HG03066 (cell line): ENCODE data around the gene FDX2.

Source experiments
- ATAC-seq: cut with Tn5 transposase; IDR thresholded peaks from one replicate; pipeline ENCODE4 v1.9.1; 2021; ENCODE audit warnings: low read depth; ENCODE audit not compliant: unreplicated experiment

FDX2 gene

DNA sequence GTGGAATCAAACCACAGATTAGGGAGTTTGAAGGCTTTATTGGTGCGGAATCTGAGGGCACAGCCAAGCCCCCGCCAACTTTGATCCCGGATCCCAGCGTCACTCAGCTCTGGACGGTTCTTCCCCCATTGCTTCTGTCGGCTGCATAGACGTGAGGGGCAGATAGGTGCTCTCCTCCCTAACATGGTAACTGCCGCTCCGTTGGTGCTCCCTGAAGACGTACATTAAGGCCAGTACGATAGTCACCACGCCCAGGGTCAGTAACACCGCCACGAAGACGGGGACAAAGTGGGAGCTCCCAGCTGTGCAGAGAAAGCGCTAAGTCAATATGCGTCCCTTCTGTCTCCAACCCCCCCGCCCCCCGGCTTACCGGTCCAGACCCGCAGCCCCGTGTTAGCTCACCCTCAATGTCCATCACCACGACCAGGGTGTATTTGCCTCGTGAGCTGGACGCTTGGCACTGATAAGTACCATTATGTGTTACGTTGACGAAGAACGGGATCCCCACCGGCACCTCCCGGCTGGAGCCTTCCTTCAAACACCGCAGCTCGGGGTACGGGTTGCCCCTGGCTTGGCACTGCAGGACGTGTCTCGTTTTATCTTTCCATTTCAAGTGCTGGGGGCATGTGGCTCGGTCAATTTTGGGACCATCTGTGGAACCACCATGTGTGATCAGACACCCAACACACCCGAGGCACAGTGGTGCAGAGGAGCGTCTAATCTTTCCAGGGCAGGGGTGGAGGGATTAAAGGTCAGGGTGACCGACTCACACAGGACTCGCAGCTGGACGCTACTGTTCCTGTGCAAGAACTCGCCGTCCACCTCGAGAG lies 18.2 kb upstream of the FDX2 start:
- peak; percentile 9 for ATAC-seq

DNA sequence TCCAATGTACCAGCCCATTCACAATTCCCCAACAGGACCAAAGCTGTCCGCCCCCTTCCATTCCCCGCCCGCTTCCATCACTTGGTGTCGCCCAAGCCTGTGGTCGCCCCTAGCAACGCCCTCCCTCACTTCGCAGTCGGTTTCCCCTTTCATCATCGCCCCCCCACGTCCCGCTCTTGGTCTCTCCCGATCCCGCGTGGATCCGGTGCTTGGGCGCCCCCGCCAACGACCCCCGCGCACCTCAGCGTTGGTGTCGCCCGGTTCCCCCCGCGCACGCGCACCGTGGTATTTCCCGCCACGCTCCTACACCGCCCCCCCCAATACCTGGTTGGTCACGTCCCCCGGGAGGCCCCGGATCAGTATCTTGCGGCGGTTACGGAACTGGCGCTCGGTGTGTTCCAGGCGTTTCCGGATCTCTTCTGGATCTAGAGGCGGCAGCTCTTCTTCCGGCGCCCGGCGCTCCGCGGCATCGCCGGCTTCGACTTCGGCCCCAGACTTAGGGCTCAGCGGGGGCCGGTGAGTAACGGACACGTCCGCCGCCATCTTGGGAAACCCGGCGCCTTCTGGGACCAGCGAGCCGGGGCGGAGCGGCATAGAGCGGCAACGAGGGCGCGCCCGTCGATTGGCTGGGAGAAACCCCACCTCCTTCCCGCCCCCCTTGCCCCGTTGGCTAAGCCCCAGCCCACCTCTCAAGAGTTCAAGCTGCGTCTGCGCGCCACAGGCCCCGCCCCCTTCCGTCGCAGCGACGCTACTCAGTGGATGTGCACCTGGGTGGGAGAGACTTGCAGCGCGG lies 17.3 kb upstream of the FDX2 start, which contains the start of gene RAVER1:
Gene RAVER1, minus strand, starts transcription at position 565 of the 793 bp plus-strand sequence. Its CDS starts 22 bp downstream, at position 543.
- peak; percentile 85 for ATAC-seq

DNA sequence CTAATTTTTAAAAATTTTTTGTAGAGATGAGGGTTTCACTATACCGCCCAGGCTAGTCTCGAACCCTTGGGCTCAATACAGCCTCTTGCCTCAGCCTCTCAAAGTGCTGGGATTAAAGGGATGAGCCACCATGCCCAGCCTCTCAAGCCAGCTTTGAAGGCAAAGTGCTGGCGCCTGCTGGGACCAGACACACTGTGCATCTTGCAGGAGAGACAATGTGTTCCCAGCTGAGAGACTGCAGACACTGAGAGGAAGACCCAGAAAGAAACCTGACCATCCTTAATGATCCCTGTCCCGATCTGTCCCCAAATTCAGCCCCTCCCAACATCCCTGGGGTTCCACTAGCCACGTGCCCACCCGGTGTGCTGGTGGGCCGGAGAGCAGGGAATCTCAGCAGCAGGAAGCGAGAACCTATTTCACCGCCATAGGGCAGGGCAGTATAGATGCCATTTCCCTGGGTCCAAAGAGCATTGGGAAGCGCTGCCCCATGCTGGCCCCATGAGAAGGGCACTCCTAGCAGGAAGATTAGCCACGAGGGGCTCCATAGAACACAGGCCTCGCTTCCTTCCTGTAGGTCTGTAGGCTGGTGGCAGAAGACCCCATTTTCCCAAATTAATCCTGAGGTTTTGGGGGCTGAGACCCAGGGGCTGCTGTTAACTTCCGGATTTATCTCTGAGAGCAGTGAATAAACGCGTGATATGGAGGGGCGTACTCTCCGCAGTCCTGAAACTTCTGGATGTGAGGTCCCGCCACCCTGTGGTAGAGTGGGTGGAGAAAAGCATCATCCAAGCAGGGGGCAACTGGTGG lies 16.5 kb upstream of the FDX2 start:
- no peak for ATAC-seq

DNA sequence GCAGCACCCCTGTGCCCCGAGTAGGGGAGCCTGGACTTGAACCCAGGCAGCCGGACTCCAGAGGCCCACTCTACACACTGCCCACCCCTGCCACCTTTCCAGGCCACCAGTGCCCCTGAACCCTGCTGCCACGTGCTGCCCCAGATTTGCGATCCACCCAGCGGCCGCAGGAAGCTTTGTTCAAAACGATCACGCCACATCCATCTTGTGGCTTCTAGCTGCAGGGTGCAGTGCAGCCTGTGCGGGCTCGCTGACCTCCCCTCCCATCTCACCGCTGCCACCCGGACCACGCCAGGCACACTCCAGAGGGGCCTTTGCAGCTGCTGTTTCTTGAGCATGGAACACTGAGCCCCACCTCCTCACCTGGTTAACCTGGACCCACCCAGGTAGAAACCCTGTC lies 13.7 kb upstream of the FDX2 start:
- ATAC-seq = no peak

DNA sequence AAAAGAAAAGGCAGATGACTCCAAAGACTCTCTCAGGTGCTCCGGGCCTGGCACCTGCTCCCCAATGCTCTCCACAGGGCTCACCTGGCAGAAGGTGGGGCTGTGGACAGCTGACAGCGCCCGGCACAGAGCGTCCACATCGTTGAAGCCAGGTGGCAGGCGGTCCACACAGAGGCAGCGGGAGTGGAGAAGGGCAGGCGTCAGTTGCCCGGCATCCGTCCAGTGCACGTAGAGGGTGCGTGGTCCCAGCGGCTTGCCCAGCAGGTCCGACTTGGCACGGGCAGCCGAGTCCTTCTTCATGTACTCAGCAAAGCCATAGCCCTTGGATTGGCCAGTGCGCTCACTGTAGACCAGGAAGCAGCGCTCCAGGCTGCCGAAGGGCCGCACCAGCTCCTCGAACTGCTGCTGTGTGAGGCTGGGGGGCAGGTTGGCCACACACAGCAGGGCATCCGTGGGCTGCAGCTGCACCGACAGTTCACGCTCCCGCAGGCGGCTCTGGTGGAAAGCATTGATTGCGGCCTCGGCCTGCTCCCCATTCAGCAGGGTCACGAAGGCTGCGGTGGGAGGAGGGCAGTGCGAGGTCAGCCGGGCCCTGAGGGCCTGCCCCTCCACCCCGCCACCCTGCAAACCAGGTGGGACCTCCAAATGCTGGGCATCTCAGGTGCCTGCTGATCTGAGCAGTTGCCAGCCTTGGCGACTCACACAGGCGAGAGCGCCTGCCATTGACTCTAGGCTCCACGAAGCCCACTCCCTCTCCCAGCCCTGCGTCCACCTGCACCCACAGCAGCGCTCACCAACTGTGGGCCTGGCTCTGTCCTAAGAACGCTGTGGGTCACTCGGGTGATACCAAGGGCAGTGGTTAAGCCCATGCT lies 13.0 kb upstream of the FDX2 start:
- no peak for ATAC-seq

DNA sequence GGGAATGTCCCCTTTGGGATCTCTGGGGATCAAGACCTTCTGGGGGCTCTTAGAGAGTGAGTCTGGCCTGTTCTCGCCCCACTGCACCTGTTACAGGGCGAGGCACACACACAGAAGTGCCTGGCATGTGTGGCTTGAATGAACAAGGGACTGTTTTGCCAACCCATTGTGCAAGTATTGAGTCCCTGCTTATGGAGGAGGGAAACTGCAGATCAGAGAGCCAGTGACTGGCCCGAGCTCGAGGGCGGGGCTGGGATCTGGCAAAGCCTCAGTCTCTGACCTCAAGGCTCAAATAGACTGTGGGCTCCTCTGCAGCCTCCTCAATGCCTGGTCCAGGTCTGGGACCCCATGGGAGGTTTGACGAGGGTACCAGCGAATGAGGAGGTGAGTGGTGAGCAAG lies 12.0 kb upstream of the FDX2 start:
- no peak for ATAC-seq

DNA sequence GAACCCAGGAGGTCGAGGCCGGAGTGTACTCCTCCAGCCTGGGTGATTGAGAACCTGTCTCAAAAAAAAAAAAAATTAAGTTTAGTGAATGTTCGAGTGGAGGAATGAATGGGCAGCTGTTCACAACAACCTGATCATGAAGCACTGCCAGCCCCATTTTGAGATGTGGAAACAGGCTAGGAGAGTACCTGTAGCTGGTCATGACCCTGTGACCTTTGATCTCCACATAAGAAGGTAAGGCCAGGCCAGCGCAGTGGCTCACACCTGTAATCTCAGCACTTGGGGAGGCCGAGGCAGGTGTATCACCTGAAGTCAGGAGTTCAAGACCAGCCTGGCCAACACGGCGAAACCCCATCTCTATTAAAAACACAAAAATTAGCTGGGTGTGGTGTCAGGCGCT lies 9.9 kb upstream of the FDX2 start:
- no peak for ATAC-seq

DNA sequence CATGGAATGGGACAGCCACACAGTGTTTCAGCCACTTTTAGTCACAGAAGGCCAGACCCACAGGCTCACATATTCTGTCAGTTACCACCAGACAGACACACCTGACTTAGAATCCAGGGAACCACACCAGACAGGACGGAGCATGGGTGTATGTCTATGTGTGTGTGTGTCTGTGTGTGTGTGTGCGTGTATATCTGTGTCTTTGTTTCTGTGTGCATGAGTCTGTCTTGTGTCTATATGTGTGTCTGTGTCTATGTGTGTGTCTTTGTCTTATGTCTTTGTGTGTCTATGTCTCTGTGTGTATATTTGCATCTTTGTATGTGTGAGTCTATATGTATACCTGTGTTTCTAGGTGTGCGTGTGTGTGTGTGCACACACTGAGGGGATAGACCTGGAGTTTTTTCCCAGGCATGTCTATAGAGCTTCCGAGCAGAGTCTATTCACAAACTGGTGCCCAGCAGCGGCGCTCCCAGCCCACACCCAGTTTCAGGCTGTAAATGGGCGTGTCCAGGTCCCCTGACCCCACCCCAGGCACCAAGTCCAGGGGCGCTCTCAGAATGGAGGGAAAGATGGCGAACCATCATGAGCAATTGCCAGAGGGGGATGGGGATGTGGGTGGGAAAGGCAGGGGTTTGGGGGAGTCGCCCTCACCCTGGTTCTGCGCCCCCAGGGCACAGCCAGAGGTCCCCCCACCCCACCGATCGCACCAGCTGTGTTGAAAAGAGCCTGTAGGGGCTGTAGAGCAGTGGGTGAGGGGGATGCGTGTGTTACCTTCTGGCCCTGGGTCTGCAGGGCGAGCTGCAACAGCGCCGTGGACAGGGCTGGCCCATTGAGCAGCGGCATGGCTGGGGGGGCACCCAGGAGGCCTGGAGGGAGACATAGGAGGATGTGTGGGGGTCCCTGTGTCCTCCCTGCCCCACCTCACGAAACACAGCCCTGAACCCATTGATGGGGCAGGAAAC lies 6.3 kb upstream of the FDX2 start:
- no peak for ATAC-seq

DNA sequence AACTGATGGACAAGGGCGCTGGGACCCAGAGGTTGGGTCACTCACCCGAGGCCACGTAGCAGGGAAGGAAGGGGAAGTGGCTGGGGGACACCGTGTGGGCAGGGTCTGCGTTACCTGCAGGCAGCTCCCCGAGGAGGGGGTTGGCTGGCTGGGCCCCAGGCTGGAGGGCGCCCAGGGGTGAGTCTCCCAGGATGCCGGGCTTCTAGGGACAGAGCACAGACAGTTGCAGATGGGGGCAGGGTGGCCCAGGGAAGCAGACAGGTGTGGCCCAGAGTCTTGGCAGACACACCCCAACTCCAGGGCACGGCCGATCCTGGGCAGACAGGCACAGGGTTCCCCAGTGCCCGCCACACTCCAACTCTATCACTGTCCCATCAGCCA lies 5.6 kb upstream of the FDX2 start:
- no peak for ATAC-seq

DNA sequence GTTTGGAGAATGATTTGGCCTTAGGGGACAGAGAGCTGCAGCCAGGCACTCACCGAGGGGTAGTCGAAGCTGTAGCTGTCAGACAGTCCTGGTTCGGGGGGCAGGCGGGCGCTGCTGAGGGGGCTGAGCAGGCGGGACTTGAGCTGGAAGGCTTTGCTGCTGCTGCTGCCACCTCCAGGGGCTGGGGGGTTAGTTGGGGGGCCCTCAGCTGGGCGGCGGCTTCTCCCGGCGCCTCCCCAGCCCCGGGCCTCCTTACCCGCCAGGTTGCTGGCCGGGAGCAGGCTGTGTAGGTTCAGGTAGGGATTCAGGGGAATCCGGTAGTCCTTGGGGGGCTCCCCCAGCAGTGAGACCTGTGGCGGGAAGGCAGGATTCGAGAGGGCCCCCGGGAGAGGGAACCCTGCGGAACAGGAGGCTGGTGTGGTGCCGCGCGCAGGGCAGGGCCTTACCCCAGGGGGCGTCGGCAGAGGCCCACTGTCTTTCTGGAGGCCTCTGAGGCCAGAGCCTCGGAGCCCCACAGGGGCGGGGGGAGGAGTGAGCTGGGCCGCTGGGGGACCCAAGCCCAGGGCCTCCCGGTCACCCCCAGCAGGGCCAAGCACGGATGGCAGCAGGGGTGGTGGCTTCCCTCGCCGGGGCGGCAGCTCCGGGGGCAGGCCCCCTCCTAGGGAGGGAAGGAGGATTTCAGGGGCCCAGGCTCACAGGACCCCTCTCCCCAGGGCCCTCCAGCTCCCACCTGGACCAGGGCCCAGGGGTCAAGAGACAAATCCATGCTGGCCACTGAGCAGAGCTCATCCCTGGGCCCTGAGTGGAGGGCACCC lies 5.0 kb upstream of the FDX2 start:
- no peak for ATAC-seq

DNA sequence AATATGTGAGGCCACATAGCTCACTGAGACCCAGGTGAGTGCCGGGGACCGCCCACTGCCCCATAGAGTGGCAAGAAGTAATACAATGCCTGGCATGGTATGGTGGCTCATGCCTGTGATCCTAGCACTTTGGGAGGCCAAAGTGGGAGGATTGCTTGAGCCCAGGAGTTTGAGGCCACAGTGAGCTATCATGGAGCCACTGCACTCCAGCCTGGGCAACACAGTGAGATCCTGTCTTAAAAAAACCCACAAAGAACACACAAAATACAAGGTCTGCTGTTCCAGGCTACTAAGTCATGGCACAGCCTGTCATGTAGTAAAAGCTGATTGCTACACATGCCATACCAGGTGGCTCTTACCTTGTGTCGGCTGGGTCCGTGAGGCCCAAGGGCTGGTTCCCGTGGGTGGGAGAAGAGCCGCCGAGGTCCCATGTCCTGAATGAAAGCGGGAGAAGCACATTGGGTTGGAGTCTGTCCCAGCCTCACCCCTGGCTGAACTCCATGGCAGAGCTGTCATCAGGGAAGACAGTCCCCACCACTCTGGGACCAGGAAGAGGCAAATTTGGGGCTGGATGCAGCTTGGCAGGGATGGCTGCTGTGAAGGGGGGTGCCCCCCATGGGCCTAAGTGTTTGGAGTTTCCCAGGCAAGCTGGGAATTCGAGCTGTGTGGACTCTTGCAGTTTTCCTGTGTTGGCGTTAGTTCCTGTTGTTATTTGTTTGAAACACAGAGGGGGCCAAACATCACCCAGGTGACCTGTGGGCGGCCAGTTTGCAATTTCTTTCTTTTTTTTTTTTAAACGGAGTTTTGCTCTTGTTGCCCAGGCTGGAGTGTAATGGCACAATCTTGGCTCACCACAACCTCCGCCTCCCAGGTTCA lies 3.2 kb upstream of the FDX2 start:
- no peak for ATAC-seq

DNA sequence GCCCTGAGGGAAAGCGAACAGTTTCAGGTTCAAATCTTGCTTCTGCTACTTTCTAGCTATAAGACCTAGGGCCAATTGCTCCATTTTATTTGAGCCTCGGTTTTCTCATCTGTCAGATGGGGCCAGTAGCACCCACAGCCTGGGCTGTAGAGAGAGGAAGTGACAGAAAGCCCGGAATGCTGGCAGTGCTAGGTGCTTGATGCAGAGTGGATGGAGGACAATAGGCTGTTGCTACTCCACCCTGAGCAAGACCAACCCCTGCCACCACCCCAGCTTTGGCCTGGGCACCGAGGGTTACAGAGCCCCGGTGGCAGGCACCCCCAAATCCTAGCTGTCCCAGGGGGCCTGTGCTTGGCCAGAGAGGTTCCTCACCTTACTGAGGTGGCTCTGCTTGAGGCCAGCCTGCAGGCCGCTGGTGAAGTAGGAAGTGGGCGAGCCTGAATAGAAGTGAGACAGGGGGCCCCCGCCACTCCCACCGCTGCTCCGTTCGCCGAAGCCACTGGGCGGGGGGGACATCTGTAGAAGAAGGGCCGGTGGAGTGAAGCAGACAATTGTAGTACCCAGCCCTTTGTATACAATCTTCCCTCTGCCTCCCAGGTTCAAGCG lies 2.1 kb upstream of the FDX2 start:
- ATAC-seq = no peak

DNA sequence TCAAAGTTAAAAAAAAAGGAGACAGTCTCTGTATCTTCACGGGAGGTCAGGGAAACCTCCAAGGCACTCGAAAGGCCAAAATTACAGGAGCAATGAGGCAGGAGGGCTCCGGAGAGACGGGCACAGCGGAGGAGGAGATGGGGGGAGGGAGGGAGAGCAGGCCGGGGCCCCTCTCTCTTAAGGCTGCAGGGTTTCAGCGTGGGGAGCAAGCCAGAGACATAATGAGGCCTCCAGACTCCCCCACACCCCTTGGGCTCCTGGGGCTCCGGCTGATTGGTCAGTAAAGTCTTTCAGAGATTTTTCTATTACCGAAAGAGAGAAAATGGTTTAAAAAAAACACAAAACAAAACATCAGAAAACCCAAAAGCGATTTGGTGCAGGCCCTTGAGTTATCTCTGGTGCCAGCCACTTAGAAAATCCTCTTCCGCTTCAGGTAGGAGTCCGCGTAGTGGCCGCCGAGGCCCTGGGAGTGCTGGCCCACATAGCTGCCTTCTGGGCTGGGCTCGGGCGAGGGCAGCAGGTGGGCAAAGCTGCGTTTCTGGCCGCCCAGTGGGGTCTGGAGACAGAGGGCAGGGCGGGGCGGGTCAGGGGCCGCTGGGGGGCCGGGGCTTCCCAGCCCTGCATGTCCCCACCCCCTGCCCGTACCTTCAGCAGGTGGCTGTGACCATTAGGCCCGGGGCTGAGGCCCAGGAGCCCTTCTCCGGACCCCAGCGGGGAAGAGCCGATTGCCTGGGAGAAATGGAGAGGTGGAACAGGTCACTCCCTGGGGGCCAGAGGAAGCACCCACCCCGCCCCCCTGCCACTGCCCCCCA lies 1.4 kb upstream of the FDX2 start:
- no peak for ATAC-seq

DNA sequence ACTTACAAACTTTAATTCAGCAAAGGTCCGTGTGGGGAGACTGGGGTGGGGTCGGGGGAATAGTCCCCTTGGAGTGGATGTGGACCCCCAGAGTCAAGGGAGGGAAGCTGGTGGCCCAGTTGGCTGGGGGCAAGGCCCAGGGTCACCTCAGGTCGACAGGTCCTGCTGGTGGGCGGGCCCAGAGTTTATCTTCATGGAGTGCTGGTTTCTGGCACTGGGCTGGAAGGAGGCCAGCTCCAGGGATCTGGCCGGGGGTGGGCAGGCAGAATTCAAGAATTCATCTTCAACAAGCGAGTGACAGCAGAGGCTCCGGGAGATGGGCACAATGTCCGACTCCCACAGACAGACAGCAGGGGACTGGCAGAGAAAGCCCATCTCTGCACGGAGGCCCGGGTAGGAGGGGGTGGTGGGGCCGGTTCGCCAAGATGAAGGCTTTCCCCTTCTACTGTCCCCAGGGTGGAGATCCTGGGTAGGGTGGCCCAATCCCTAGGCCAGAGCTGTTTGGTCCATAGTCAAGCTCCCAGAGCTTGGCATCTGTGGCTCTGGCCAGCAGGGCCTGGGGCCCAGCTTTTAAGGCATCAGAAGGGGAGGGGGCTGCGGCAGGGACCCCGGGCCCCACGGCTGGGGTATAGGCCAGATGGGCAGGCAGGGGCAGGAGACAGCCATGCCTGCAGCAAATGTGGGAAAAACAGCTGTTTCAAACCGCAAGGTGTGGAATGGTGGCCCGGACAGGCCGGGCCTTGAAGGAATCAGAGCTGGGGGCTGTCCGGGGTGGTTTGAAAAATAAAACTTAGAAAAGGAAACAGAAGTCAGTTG lies 622 bp upstream of the FDX2 start:
- ATAC-seq = no peak

DNA sequence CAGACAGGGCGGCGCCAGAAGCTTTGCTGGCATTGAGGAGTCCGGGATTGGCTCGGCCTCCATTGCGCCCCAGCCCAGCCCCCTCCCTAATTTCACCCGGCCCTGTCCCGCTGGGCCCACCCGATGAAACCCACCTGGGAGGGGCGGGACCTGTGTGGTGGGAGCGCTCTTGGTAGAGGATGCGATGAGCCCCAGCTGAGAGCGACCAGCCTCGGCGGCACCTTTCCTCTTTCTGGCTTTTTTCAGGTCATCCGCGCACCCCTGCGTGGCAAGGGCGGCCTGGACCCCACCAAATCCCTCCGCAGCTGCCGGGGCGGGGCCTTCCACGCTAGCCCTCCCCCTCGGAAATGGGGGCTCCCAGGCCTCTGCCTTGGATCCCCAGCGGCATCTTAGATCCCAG lies 6.4 kb downstream of the FDX2 start, which contains the start of gene ZGLP1:
Gene ZGLP1, minus strand, starts transcription at position 393 of the 400 bp plus-strand sequence.
- no peak for ATAC-seq
